KMS-11 (cell line): ENCODE data around the gene RRAGA.
A peak's percentile ranks its signal among the peaks of the same experiment; 100 is the strongest.

Experiments
- H2AFZ ChIP-seq: fragments of 200-600 bp; sonication (generic); 2 replicates; pipeline ENCODE4 v1.6.1; 2016; ENCODE audit warnings: antibody characterized with exemption, mixed run types, low read depth
- H3K27ac ChIP-seq: fragments of 200-600 bp; sonication (generic); 2 replicates; pipeline ENCODE4 v1.6.1; 2016; ENCODE audit warnings: mild to moderate bottlenecking, mixed run types
- H3K27me3 ChIP-seq: fragments of 200-600 bp; sonication (generic); 2 replicates; pipeline ENCODE4 v1.6.1; 2017; ENCODE audit warnings: mild to moderate bottlenecking, low read depth, mixed run types, moderate library complexity; ENCODE audit not compliant: insufficient read depth
- H3K36me3 ChIP-seq: fragments of 200-600 bp; sonication (generic); 2 replicates; pipeline ENCODE4 v1.6.1; 2017; ENCODE audit warnings: mild to moderate bottlenecking, mixed run types; ENCODE audit not compliant: insufficient read depth
- H3K4me1 ChIP-seq: fragments of 200-600 bp; sonication (generic); 2 replicates; pipeline ENCODE4 v1.6.1; 2016; ENCODE audit warnings: mild to moderate bottlenecking, low read depth, mixed run types; ENCODE audit not compliant: poor library complexity, severe bottlenecking
- H3K4me2 ChIP-seq: fragments of 200-600 bp; sonication (generic); 2 replicates; pipeline ENCODE4 v1.7.0; 2016; ENCODE audit warnings: mild to moderate bottlenecking, mixed run types
- H3K4me3 ChIP-seq: fragments of 200-600 bp; sonication (generic); IDR thresholded peaks from 2 replicates; pipeline ENCODE4 v1.6.1; 2017; ENCODE audit warnings: low read depth, low read length, mixed read lengths; ENCODE audit not compliant: insufficient read depth
- H3K79me2 ChIP-seq: fragments of 200-600 bp; sonication (generic); 2 replicates; pipeline ENCODE4 v1.6.1; 2016; ENCODE audit warnings: low read depth, mixed run types; ENCODE audit not compliant: insufficient read depth
- H3K9ac ChIP-seq: fragments of 200-600 bp; sonication (generic); 2 replicates; pipeline ENCODE4 v1.6.1; 2016; ENCODE audit warnings: mild to moderate bottlenecking, mixed run types
- H4K20me1 ChIP-seq: fragments of 200-600 bp; sonication (generic); 2 replicates; pipeline ENCODE4 v1.6.1; 2016; ENCODE audit warnings: mild to moderate bottlenecking, mixed run types; ENCODE audit not compliant: insufficient read depth
- CTCF ChIP-seq: fragments of 200-600 bp; sonication (generic); conservative IDR thresholded peaks from 2 replicates; pipeline ENCODE4 v1.6.1; 2017; ENCODE audit warnings: low read depth, mild to moderate bottlenecking, antibody characterized with exemption, low read length, moderate library complexity, mixed read lengths

RRAGA gene

GRCh38 chr9:19033015-19033414 lies 16.2 kb upstream of the RRAGA start, which contains the start of gene SAXO1:
TSS of gene SAXO1 (minus strand) at chr9:19033209. CDS start at chr9:19032908, 301 bp downstream.
- Histone ChIP-seq H2AFZ (no peak within 1 kb of the TSS), H3K9ac (no peak within 1 kb of the TSS), H3K27ac (no peak within 1 kb of the TSS), H4K20me1 (no peaks in the 10 kb centered on the region), H3K27me3 (no peaks in the 10 kb centered on the region), H3K4me2 (no peak within 1 kb of the TSS), H3K36me3 (no peaks in the 10 kb centered on the region), H3K4me3 (no peak within 1 kb of the TSS), H3K4me1 (no peaks in the 10 kb centered on the region), H3K79me2 (no peaks in the 10 kb centered on the region)
- TF ChIP-seq CTCF = no peak

- Histone ChIP-seq H3K4me3 (no peak overlapping the region), H3K36me3 (no peaks in the 10 kb centered on the region), H3K27me3 (no peaks in the 10 kb centered on the region), H3K4me2 (no peak overlapping the region), H4K20me1 (no peaks in the 10 kb centered on the region), H3K9ac (no peak overlapping the region), H3K27ac (no peak overlapping the region), H3K4me1 (no peaks in the 10 kb centered on the region), H2AFZ (no peak overlapping the region), H3K79me2 (no peaks in the 10 kb centered on the region)
- TF ChIP-seq CTCF = no peak
Observed at GRCh38 chr9:19036611-19037010, 12.6 kb upstream of the RRAGA start.

- H3K4me2 ChIP-seq = peak overlapping the region; percentile 68
- no peak for TF ChIP-seq CTCF
- no peaks in the 10 kb centered on the region for H3K36me3 ChIP-seq
- H3K9ac ChIP-seq = peak overlapping the region; percentile 75; the same call in 1 of the 2 replicates
- peaks cover 15% of the 10 kb centered on the region; the same call in 1 of the 2 replicates for H3K79me2 ChIP-seq
- H3K4me3 ChIP-seq = no peak overlapping the region
- H2AFZ ChIP-seq = peak overlapping the region; percentile 99; the same call in 1 of the 2 replicates
- H4K20me1 ChIP-seq = no peaks in the 10 kb centered on the region
- H3K27ac ChIP-seq = peak overlapping the region; percentile 85
- peaks cover 20% of the 10 kb centered on the region for H3K4me1 ChIP-seq
- H3K27me3 ChIP-seq = no peaks in the 10 kb centered on the region
Observed at GRCh38 chr9:19049917-19050636, 850 bp downstream of the RRAGA start.

GRCh38 chr9:19050637-19051591 lies 1.7 kb downstream of the RRAGA start:
- TF ChIP-seq CTCF = no peak
- H3K4me3 ChIP-seq = no peak overlapping the region
- peaks cover 20% of the 10 kb centered on the region for H3K4me1 ChIP-seq
- H3K9ac ChIP-seq = peak overlapping the region; percentile 75; the same call in 1 of the 2 replicates
- H2AFZ ChIP-seq = no peak overlapping the region
- H3K27me3 ChIP-seq = no peaks in the 10 kb centered on the region
- H3K4me2 ChIP-seq = peak overlapping the region; percentile 68; the same call in 1 of the 2 replicates
- no peaks in the 10 kb centered on the region for H4K20me1 ChIP-seq
- H3K79me2 ChIP-seq = peaks cover 15% of the 10 kb centered on the region; the same call in 1 of the 2 replicates
- no peaks in the 10 kb centered on the region for H3K36me3 ChIP-seq
- no peak overlapping the region; the same call in 1 of the 2 replicates for H3K27ac ChIP-seq
